NK-92 (cell line): ENCODE data around the gene CLIP2.
"Not testable (repeated sequence)": the region's sequence is repeated elsewhere in the genome, so short reads cannot be mapped to it uniquely, and the experiment has no call there.

Source experiments
- DNase-seq: peaks from one replicate; lab custom pipeline; 2025; ENCODE audit not compliant: unreplicated experiment; lab: John Stamatoyannopoulos, UW

Gene CLIP2

DNA sequence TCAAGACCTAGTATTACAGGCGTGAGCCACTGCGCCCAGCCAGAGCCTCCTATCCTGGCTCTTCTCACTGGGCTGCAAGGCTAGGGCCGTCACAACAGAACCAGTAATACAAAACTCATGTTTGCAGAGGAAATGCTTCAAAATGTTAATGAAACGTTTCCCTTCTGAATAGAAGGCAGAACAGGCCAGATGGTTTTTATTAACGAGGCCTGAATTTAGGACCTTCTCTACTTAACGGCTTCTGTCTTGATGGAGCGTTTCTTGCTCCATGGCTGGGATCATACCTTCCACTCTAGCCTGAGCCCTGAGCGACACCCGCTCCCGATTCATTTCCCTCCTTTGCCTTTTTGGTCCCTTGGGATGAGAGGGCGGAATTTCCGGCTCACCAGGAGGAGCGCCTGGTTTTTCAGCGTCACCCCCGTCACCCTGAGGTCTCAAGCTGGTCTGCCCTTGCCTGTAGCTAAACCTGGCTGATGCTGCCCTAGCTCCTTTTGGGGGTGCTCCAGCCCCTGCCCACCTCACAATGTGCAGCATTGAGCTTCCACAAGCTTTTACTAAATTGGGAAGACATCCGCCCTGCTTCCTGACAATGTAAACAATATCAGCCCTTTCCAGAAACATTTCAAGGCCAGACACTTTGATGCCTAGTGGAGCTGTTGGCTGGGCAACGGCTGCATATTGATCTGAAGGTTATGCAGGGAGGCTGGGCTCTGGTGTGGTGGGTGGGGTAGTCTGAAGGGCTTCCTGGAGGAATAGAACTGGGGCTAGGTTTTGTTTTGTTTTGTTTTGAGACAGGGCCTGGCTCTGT is 5.2 kb downstream of the CLIP2 start:
- no peak for DNase-seq

DNA sequence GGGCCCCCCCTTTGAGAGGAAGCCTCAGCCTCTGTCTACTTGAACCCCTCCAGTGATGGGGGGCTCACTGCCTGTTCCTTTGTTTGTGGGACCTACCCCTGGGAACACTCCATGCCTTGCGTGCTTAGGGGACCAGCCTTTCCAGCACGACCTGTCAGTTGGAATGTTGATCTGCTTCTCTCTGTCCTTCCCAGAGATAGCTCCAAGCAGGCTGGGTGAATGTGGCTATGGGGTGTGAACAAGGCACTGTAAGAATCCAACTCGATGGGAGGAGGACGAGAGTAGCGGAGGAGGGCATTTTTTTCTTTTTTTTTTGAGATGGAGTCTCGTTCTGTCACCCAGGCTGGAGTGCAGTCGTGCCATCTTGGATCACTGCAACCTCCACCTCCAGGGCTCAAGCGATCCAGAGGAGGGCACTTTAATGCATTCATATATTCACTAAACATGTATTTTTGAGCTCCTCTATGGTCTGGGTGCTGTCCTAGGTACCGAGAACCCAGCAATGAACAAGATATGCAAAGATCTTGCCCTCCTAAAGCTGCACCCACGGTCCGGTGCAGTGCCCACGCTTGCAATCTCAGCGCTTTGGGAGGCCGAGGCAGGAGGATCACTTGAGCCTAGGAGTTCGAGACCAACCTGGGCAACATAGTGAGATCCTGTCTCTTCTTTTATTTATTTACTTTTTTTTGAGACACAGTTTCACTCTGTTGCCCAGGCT is 8.5 kb downstream of the CLIP2 start:
- no peak for DNase-seq

DNA sequence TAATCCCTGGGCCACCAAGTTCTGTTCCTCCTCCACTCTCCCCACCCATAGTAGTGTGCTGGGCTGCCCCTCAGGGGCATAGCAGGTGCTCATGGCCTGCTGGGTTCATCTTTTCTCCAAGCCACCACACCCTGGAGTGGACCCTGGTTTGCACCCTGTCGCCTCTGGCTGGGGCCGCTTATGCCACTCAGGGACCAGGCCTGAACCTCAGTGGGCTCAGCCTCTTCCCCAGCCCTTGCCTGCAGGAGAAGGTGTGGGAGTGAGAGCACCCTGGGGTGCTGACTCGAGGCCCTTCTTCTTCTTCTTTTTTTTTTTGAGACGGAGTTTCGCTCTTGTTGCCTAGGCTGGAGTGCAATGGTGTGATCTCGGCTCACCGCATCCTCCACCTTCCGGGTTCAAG is 10.2 kb downstream of the CLIP2 start:
- no peak for DNase-seq

DNA sequence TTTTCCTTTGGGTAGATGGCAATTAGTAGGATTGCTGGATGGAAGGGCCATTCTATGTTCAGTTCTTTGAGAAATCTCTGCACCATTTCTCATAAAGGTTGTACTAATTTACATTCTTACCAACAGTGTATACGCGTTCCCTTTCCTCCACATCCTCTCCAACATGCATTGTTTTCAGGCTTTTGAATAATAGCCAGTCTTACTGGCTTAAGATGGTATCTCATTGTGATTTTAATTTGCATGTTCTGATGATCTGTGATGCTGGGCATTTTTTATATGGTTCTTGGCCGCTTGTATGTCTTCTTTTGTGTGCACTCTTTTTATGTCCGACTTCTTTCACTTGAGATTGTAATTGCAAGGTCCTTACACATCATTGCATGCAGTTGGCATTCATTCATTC is 11.7 kb downstream of the CLIP2 start:
- DNase-seq: no peak

DNA sequence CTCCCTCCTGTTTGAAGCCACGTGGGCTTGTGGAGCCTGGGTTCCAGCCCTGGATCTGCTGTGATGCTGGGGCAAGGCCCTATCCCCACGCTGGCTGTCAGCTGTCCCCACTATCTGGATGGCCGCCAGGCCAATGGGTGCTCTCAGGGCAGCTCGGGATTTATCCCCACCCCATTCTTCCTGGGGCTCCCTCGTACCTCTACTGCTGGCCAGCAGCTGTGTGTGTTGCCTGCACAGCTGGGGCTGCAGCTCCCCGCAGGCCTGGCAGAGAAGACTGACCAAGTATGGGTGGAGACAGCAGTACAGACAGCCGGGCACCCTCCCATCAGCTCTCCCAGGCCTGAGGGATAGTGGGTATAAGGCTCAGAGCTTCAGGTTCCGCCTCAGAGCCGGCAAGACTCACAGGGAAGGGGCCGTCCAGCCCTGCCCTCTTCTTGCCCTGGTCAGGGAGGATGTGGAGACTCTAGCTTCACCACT is 13.6 kb downstream of the CLIP2 start:
- no peak for DNase-seq

DNA sequence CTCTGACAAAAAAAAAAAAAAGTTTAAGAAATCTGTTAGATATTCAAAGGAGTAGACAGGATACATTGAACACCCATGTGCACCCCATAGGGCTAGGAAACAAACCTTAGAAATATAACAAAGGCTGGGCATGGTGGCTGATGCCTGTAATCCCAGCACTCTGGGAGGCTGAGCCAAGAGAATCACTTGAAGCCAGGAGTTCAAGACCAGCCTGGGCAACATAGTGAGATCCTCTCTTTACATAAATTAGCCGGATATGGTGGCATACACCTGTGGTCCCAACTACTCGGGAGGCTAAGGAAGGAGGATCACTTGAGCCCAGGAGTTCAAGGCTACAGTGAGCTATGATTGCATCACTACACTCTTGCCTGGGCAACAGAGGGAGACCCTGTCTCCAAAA is 15.3 kb downstream of the CLIP2 start:
- no peak for DNase-seq

DNA sequence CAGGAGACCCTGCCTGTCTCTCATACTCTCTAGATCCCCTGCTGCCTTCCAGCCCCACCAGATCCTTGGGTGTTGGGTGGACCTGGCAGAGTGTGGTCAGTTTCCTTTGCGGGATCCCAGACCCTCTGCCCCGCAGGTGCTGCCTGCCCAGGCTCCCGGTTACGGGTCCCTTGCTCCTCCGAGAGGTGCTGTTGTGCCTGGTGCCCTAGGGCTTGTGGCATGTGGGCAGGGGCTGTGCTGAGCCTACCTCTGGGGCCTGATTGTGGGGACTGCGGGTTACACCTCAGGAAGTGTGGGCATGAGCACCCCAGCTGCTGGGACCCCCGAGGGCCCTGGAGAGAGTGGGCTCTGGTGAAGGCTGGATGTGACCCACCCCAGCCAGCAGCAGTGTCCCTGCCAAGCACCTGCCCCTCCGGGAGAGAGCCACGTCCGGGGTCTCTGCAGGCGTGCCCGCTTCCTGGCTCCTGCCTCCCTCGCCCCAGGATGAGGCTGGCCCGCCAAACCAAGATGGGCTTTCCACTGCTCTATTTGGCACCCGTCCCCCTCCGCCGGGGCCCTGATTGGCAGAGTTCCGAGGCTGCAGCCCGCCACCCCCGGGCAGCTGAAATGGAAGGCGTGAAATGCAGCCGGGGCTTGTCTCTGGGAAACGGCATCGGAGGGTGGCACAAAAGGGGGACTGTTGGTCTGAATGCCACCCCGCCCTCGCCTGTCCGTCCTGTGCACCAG is 17.0 kb downstream of the CLIP2 start:
- no peak for DNase-seq

DNA sequence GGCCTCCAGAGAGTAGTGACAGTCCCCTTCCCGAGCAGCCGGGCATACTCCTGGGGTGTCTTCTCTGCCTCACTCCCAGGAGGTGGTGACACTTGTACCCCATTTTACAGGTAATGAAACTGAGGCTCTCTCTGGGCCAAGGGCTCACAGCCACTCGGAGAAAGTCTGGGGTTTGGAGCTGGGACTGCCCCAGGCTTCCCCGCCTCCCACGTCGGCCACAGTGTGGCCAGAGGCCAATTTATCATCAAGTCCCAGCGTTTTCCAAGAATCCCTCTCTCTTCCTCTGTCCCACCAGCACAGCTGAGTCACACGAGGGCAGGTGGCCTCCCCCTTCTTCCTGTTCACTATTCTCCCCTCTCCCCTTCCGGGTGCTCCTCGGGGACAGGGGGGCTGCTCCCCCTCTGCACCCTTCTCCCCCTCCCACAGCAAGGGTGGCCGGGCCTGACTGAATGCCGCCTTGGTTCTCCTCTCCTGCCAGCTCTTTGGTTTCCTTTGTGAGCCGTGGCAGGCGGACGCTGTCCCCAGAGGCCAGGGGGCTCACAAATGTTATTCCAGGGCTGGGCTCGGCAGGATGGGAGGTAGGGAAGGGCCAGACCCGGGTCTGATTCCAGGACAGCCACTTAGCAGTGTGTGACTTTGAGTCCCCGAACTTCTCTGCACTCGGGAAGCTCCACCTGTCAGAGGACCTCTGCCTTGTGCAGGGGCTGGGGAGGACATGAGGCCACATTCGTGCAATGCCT is 17.7 kb downstream of the CLIP2 start:
- no peak for DNase-seq

DNA sequence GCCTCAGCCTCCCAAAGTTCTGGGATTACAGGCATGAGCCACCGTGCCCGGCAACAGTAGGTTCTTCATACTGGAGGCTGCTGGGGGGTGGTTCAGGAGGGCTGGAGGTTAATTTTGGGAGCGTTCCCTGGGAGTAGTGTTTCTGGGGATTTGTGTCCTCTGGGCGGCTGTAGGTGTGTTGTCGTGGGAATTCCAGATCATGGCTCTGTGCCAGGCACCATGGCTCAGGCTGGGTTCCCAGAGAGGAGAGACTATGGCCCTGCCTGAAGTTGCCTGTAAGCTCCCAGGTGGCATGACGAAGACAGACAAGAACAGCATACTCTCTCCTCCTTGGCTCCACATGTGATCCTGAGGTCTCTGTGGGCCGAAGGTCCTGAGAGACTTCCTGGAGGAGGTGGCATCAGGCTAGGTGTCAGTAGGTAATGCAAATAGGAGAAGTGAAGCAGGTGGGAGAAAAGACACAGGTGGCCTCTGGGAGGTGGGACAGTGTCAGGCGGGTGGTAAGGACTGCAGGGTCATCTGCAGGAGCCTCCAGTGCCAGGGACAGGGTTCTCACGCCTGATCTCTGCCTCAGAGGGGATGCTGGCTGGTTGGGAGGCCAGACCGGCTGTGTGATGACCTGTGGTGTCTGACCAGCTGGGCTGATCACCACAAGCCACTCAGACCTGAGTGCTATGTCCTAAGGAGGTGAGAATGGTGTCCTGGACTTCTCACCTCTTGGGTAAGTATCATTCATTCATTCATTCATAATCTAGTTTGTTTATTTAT is 18.7 kb downstream of the CLIP2 start:
- DNase-seq: no peak

DNA sequence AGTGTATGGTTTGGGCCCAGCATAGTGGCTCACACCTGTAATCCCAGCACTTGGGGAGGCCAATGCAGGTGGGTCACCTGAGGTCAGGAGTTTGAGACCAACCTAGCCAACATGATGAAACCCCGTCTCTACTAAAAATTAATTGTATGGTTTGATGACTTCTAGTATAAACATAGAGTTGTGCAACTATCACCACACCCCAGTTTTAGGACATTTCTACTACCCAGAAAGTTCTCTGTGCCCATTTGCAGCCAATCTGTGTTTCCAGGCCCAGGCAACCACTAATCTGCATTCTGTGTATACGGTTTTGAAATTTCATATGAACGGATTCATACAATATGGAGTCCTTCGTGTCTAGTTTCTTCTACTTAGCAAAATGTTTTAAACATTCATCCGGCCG is 20.0 kb downstream of the CLIP2 start:
- no peak for DNase-seq

DNA sequence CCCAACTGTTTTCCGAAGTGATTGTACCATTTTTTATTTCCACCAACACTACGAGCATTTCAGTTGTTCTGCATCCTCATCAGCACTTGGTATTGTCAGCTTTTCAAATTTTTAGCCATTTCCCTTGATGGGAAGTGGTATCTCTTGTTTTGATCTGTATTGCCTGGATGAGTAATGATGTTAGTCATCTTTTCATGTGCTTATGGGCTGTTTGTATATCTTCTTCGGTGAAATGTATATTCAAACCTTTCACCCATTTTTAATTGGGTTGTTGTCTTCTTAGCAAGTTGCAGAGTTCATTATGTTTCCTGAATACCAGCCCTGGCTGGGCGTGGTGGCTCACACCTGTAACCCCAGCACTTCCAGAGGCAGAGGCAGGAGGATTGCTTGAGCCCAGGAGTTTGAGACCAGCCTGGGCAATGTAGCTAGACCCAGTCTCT is 22.1 kb downstream of the CLIP2 start:
- DNase-seq: no peak

DNA sequence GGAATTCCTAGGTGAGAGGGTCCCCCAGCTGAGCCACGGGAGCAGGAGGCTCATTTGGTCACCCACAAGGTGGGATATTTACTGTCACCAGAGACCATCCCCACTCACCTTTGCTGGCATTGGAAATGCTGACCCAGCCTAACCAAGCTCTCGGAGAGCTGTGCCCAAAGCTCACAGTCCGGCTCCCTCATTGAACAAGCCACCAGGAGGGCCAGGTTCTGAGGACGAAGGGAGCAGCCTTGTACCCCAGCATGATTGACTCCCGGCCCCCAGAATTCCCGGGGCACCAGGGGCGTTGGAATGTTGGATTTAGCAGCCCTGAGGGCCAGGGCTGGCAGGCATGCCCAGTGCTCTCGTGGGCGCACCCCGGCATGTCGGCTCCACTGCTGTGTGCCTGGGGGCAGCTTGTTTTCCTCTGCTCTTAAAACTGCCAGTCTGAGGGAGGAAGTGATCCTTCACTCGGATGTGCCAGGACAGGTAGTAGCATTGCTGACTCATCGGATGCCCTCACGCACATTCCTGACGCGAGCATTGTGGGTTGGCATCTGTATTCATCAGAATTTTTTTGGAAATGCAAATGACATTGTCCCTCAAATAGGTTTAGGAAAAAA is 23.3 kb downstream of the CLIP2 start:
- DNase-seq: no peak

DNA sequence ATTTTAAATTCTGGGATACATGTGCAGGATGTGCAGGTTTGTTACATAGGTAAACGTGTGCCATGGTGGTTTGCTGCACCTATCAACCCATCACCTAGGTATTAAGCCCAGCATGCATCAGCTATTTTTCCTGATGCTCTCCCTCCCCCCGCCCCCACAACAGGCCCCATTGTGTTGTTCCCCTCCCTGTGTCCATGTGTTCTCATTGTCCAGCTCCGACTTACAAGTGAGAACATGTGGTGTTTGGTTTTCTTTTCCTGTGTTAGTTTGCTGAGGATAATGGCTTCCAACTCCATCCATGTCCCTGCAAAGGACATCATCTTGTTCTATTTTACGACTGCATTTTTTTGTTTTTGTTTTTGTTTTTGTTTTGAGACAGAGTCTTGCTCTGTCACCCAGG is 26.7 kb downstream of the CLIP2 start:
- not testable (repeated sequence) for DNase-seq

DNA sequence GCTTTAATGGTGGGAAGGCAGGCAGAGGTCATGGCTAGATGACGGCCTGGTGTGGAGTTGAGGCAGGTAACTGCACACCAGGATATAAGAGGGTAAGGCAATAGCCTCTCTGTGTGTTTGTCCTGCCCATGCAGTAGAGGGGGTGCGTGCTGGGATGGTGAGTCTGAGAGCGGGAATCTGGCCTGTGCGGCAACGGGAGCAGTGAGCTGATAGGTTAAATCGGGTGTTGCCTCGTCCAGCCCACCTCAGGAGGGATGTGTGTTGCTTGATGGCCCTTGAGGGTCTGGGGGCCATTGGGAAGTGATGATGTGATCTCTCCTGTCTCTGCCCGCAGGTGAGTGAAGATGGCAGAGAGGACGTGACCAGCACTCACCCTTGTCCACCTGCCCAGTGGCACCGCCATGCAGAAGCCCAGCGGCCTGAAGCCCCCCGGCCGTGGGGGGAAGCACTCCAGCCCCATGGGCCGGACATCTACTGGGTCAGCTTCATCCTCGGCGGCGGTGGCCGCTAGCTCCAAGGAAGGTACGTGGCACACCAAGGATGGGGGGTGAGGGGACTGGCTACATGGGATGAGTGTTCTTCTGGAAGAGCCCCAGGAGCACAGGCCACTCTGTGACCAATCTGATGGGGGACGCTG is 28.1 kb downstream of the CLIP2 start:
- no peak for DNase-seq

DNA sequence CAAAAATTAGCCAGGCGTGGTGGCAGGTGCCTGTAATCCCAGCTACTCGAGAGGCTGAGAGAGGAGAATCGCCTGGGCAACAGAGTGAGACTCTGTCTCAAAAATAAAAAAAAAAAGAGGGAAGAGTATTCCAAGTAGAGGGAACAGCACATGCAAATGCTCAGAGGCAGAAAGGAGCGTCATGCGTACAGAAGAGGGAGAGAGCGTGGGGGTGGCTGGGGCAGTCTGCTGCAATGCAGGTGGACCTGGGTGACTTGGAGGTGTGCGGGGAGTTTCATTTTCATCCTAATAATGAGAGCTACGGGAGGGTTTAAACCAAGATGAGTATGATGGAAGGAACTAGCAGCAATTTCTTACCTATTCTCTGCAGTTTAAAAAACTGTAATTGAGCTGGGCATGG is 28.8 kb downstream of the CLIP2 start:
- DNase-seq: no peak

DNA sequence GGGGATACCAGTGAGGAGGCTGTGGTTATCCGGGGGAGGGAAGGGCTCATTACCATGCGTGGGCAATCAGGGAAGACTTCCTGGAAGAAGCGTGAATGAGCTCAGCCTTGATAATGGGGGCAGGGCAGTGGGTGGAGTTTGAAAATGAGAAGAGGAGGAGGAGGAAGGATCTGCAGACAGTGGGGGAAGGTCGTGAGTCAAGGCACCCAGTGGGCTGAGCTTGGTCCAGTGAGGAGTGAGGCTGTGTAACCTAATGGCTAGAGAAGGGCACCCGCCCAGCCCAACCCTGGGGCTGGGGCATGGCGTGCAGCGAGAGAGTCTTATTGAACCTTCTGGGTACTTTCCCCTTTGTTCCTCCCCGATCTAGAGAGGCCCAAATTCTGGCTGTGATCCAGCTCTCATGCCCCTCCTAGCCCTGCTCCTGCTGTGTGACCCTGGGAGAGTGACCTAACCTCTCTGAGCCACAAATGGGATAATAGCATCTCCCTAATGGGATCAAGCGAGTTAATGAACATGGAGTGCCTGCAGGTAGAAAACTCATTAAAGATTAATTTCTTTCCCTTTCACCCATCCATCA is 31.5 kb downstream of the CLIP2 start:
- DNase-seq: no peak

DNA sequence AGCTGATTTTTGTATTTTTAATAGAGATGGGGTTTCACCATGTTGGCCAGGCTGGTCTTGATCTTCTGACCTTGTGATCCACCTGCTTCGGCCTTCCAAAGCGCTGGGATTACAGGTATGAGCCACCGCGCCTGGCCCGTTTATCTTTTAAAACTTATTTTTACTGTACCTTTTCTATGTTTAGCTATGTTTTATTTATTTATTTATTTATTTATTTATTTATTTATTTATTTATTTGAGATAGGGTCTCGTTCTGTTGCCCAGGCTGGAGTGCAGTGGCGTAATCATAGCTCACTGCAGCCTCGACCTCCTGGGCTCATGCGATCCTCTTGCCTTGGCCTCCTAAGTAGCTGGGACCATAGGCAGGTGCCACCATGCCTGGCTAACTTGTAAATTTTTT is 33.7 kb downstream of the CLIP2 start:
- DNase-seq: not testable (repeated sequence)

DNA sequence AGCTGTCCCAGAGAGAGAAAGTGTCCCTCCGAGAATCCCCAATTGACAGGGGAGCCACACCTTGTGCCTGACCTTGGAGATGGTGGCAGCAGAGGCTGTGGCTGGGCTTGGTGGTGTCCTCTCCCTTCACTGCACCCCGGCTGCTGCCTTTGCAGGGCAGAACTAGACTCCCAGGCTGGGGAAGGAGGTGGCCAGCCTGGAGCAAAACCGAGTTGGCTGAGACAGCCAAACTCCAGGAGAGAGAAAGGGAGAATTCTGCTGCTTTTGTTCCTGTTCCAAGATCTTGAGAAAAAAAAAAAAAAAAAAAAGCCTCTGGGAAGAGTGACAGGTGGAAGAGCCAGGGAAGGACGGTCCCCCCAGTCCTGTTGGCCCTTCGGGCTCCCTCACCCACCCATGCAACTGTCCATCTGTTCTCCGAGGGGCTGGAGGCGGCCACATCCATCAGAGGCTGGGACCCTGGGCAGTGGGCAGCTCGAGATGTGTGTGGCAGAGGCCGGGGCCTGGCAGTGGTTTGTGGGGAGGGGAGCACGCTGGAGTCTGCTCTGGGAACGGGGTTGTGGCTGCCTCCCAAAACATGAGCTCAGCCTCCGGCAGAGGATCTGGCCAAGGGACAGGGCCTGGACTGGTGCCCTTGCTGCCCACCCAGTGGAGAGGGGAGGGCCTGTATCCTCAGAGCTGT is 35.5 kb downstream of the CLIP2 start:
- DNase-seq: no peak

DNA sequence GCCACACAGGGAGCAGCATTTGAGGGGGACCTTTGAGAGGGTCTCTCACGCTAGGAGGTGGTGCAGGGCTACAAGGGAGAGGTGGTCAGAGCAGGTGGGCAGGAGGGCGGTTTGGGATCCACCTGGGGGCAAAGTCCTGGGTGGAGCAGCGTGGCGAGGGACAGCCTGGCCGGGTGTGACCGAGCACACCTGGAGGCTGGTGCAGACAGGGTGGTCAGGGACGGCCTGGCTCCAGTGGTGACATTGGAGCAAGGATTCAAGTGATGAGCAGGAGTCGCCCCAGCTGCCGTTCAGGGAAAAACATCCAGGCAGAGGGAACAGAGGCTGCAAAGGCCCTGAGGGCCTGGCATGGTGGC is 36.0 kb downstream of the CLIP2 start:
- no peak for DNase-seq
